SK-MEL-5 (cell line): ENCODE data around the gene CYP24A1. TPM values are rescaled to one million over a fixed set of nuclear protein-coding genes. Genes with fewer than 3 reads are reported as not detected.
A peak's percentile ranks its signal among the peaks of the same experiment; 100 is the strongest.

ENCODE experiments used
- DNase-seq: peaks from one replicate; pipeline ENCODE4 v3.0.0-alpha.2; 2016; ENCODE audit warnings: low read depth, low spot score
- in situ Hi-C: cut with HindIII; loops from 2 replicates; pipeline ENCODE4 v1.10.0; 2016; ENCODE audit warnings: low sequenced_read_pairs, high pct_unique_total_duplicates, low pct_unique_long_range_greater_than_20kb
- total RNA-seq: library from RNA; depleted of rRNA; stranded (reverse); fragments of >200 nt; shearing (Covaris generic); gene quantifications from 2 replicates; pipeline ENCODE4 v1.2.3, GENCODE V29; 2014

Gene CYP24A1
- total RNA-seq, 1 experiment from 2014 or later, result not detected

DNA sequence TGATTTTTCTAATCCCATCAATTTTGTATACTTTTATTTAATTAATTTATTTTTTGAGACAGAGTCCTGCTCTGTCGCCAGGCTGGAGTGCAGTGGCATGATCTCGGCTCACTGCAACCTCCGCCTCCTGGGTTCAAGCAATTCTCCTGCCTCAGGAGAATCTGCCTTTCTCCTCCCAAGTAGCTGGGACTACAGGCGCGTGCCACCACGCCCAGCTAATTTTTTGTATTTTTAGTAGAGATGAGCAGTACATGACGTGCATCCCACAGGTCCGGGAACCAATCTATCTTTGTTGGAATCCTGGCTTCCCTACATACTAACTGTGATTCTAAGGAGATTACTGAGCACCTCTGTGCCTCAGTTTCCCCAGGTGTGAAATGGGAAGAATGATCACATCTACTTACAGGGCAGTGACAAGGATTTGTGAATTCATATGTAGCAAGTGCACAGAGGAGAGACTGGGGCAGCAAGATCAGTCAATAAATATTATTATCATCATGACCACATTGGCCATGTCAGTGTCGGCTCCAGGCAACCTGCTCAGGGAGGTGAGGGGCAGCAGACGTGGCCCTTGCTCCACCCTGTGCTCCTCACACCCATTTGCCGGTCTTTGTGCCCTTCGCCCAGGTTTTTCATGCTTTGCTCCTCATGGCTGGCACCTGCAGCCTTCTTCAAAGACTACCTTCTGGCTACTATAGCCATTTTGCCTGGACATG, 22.1 kb downstream of the CYP24A1 start:
- in situ Hi-C loops, result no loop called here
- no peak for DNase-seq

DNA sequence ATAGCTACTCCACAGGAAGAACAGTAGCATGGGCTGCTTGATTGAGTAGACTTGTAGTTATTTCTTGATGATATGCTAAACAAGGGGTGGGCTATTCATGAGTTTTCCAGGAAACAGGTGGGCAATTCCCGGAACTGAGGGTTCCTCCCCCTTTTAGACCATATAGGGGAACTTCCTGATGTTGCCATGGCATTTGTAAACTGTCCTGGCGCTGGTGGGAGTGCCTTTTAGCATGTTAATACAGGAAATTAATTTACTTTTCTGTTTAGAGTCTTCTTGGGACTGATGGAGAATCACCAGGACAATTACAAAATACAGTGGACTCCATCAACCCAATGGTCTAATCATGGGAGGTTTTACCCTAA, 22.7 kb downstream of the CYP24A1 start:
- in situ Hi-C loops, result no loop called here
- no peak for DNase-seq

DNA sequence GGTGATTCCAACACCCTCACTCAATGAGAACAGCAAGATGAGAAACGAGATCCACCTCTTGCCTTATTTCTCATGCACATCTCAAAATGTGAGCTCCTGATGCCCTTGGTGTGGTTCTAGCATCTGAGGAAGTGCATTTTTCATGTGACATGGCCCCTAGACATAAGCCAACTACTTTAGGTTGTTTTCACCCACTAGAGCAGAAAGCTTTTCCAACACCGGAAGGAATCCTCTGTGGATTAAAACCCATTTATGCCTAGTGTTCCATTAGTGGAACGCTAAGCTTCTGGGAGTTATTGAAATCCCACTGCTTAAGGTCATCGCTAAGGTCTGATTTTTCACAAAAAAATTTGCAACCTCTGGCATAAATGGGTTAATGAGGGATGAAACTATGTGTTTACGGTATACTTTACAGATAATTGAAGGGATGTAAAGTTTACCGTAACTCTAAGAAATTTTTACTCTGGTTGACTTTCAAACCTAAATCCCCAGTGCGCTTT, 24.0 kb downstream of the CYP24A1 start:
- no peak for DNase-seq
- in situ Hi-C loops, result no loop called here

DNA sequence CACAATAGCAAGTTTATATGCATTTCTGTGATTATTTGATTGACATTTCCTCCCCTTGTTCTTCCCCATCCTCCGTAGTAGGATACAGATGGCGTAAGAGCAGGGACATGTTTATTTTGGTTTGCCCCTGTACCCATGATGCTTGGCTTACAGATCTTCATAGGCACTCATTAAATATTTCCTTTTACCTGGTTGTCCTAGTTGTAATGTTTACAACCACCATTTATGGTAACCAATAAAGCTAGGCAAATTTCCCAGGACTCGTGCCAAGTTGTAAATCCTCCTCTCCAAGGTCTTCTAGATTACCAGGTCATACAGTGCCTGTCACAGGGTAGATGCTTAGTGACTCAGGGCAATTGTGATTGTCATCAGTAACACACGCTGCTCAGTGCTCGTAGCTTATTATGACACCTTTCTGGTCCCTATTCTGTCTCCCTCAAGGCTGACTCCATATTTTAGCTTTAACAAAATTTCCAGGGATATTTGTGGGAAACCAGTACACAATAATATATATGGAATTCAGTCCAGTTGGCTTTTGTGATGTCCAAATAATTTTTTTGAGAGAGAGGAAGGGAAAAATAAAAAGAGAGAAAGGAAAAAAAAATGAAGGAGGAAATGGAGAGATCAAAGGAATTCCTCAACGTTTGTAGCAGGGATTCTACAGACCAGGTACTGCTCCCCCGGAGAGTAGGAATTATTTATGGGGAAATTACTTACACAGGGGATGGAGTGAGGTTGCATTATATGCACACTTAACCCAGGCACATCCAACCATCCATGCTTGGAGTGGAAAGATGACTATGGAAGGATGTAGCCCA, 24.6 kb downstream of the CYP24A1 start:
- no peak for DNase-seq
- in situ Hi-C loops, result no loop called here

DNA sequence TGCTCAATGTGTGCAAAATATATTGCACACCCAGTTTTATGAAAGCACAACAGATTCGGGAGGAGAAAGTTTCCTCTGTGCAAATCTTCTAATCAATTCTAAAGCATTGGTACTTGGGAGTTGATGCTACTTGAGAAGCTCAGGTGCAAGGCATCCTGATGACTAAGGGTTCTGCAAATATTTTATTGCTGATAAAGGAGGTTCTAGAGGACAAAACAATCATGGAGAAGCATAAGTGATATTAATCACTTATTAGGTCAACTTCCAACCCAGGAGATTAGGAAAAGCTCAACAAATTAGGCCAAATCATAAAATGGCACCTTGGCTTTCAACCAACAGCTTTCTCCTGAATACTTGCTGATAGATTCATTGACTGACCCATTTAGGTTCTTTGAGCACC, 27.1 kb downstream of the CYP24A1 start:
- no peak for DNase-seq
- in situ Hi-C loops, result no loop called here

DNA sequence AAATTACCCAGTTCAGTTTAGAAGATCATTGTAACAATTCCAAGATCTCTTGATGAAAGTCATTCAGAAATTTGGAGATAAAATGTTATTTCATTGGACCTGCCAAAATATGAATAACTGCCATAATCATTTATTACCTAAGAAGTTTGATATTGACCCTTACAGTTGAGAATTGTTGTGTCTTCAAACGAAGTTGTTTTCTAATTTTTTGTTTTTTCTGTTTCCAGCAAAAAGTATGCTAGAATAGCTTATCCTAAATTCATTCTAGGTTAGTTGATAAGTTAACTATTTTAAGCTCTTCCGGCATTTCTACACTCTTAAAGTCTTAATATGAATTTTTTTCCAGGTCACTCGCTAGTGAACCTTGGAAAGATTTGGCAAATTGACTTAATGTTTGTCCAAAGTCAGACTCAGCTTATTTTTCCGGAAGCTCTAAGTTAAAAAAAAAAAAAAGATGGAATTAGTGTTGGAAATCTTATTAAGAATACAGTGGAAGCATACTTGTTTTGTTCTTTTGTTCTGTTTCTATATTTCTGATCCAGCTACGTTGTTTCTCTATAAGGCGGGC, 28.9 kb downstream of the CYP24A1 start:
- in situ Hi-C loops, result no loop called here
- no peak for DNase-seq

DNA sequence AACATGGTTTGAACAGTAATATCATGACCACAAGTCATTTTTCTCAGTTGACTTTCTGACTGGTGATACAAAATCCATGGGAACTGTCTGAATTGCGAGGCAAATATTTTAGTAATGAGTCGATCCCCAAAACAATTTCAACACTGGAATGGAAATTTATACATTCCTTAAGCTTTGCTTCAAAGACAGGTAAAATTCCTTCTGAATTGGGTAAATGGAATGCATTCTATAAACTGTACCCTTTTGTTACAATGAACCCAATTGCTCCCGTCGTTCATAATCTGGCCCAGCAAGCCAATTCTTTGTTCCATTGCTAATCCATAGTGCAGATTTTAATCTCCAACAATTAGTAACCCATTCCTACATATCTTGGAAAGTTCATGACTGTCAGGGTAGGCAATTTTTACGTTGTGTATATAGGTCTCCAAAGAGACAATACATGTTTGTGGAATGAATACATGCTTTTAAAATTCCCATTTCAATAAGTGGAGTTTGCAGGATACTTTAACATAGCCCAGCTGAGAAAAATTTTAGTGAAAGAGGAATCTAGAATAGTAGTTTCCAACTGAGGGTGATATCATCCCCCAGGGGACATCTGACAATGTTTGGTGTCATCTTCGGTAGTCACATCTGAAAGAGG, 32.7 kb downstream of the CYP24A1 start:
- no peak for DNase-seq
- in situ Hi-C loops, result no loop called here

DNA sequence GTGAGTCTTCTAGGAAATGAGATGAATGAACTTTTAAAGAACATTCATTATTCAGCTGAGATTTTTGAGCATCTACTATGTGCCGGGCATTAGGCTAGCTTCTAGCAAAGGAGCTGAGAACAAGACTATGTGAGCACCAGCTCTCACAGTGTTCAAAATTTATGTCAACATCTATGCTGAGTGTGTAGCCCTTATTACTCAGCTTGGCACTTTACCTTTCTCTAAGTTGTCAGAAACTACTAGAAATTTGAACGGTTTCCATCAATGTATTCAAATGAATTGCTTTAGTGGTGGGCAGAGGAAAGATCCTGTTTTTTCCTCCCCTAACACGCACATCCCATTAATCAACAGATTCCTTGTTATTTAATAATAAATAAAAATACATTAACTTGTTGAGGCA, 33.3 kb downstream of the CYP24A1 start:
- in situ Hi-C loops, result no loop called here
- no peak for DNase-seq

DNA sequence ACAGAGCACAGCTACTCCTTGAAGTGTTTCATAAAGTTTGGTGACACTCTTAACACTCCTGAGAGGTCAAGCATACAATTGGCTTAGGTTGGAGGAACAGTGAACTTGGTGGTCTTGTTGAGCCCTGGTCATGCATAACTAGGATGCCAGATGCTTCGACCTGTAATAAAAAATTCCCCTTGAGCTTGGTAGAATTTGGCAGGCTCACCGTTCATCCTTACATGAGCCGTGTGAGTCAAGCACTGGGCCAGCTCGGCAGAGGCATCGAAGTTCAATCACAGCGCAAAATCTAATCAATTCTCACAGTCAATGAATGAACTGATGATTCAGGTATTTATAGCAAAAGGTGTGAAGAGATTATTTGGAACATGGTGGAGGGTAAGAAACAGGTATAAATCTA, 33.7 kb downstream of the CYP24A1 start:
- no peak for DNase-seq
- in situ Hi-C loops, result no loop called here

DNA sequence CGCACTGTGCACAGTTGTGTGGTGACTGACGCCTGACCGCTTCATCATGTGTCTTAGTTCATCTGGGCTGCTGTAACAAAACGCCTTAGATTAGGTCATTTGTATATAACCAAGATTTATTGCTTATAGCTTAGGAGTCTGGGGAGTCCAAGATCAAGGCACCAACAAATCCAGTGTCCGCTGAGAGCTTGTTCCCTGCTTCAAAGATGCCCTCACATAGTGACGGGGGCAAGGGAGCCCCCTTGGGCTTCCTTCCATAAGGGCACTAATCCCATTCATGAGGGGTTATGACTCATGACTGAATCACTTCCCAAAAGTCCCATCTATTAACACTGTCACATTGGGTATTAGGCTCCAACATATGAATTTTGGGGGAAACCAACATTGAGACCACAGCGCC, 34.6 kb downstream of the CYP24A1 start:
- no peak for DNase-seq
- in situ Hi-C loops, result no loop called here

DNA sequence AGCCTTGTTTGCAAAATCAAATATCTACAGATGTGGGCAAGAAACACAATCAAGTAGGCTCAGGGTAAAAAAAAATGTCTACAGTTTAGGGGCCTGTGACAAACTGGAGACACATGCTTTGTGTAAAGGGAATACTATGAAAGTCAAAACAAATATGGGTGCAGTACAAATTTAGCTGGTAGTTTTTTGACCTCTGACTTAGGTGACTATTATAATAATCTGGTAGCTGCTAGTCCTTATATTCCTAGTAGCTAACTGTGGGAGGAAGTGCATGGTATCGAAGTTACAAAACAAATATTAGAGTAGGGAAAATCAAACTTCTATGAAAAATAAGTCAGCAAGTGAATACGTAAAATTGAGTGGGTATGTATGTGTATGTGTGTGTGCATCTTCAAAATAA, 35.4 kb downstream of the CYP24A1 start:
- DNase-seq, result no peak
- in situ Hi-C loops, result no loop called here

DNA sequence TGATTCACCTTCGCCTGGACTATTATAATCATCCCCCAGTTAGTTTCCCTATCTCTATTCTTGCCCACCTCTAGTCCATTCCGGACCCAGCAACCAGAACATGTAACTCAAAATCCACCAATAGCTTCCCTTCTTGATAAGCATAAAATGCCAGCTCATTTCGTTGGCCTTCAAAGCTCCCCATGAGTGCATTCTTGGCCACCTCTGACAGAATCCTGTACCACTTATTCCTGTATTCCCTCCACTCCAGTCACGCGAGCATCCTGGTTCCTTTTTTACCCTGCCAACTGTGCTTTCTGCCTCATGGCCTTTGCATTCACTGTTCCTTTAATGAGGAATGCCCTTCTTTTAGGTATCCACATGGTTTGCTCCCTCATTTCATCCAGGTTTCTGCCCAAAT, 36.7 kb downstream of the CYP24A1 start:
- in situ Hi-C loops, result no loop called here

DNA sequence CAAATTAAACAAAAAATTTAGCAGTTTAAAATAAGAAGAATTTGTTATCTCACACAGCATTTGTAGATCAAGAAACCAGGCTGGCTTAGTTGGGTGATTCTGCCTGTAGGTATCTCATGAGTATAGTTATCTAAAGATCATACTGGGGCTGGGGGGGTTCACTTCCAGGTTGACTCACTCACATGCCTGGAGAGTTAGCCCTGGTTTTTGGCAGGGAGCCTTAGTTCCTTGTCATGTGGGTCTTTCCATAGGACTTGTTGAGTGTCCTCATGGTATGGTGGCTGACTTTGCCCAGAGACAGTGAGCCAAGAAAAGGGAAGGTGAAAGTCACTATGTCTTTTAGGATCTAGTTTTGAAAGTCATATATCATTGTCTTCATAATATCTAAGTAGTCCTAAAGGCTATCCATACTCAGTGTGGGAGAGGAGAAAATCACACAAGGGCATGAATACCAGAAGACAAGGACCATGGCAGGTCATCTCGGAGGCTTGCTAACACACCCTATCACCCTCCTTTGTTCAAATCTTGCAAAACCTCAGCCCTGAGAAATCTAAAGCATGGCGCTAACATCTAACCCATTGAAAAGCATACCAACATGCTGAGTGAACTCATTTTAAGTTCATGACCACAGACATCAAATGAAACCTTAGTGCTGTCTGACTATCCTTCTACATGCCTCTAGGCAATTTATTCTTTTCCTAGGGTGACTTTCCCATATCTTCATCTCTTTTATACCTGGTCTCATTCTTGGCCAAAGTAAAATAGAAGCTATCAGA, 39.2 kb downstream of the CYP24A1 start:
- in situ Hi-C loops, result no loop called here
- no peak for DNase-seq

More for the DNA sequence above, 36.7 kb downstream of the CYP24A1 start:
- no peak for DNase-seq

DNA sequence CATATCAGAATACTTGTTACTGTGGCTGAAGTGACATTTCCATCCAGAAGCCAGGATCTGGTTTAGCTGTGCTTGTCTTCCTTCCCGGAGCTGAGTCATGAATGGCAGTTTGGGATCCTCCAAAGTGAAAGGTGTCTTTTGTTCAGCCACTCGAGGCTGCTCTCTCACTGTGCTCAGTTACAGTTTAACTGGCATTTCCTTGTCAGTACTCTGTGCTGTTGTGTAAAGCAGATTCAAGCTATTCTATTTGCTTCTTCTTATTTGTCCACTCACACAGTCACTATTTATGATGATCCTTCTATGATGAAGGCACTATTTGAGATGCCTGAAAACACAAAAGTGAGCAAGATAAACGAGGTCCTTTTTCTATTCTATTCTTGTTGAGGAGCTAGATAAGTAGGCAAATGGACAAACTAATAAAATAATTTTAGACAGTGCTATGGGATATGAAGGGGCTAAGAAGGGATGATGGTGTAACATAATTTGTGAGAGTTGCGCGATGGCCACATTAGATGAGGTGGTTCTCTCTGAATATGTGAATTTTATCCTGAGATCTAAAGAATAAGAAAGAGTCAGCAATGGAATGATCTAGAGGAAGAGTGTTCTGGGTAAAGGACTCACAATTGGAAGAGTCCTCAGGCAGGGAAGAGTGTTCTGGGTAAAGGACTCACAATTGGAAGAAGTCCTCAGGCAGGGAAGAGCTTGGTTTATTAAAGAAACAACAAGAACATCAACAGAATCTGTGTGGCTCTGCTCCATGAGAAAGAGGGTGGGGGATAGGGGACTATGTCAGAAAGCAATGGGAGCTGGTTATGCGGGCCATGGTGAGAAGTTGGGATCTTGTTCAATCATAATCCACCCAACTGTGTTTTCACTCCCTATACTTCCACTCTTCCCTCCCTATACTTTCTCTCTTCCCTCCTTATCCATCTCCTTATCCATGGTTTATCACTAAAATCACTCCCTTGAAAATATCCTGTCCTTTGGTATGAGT, 40.1 kb downstream of the CYP24A1 start:
- in situ Hi-C loops, result no loop called here
- peak; percentile 93 for DNase-seq

DNA sequence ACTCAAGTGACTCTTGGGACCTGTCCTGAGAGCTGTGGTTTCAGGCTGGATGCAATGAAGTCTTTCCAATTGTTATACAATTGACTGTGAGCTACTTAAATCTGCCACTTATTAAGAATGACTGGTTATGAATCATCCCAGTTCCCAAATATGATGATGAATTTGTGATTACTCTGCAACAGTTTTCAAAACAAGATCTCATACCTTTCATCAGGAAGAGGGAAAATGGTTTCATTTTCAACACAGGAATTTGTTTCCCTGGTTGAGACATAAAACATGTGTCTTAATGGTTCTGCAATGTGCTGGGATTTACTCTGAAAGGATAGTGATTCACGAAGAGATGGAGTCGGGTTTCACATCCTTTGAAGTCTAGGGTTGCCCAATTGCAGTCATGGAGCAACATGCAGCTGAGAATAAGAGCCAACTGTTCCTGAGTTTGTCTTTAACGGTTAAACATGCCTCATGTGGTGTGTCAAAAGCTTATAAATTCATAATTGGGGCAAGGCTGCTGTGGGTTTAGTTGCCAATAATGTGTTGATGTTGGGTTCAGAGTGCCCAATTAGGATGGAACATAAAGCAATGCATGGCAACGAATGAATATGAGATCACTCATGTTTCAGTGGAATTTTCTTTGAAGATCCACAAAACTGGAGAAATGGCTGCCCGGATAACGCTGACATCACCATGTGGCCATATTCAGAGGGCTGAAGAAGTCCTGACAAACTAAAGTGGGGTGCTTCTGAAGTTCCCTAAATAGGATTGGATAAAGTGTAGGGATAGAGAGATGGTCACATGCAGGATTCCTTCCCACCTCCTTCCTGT, 41.0 kb downstream of the CYP24A1 start:
- in situ Hi-C loops, result no loop called here
- DNase-seq, result peak; percentile 90
